CD4-positive, alpha-beta memory T cell (primary cell): ENCODE data around the gene SSR1. TPM values are rescaled to one million over a fixed set of nuclear protein-coding genes. Genes with fewer than 3 reads are reported as not detected.

Source experiments
- CTCF ChIA-PET: fragments of 350-600 bp; sonication (Branson Sonifier 250); formaldehyde crosslinking; loops from one replicate; lab custom pipeline; 2021; ENCODE audit warnings: inconsistent platforms; ENCODE audit not compliant: partially characterized antibody; lab: Charles Lee
- POLR2A ChIA-PET: fragments of 350-600 bp; sonication (Branson Sonifier 250); formaldehyde crosslinking; loops from one replicate; lab custom pipeline; 2021; ENCODE audit not compliant: partially characterized antibody; lab: Charles Lee
- DNase-seq, 5 donors: peaks; one replicate each; pipeline versions ENCODE4 v3.0.0 to v3.0.0-alpha.2; 2020 to 2022; ENCODE audit warnings: mixed read lengths in 1 of 5
- H3K27ac ChIP-seq: one replicate; pipeline ENCODE4 v1.7.0; 2013; ENCODE audit warnings: low read depth, low read length
- H3K27me3 ChIP-seq: 2 replicates; pipeline ENCODE4 v1.7.0; 2013; ENCODE audit warnings: mild to moderate bottlenecking, low read length, moderate library complexity; ENCODE audit not compliant: insufficient read depth
- H3K36me3 ChIP-seq: 2 replicates; pipeline ENCODE4 v1.7.0; 2013; ENCODE audit warnings: mild to moderate bottlenecking, low read length, moderate library complexity; ENCODE audit not compliant: insufficient read depth
- H3K4me1 ChIP-seq: 2 replicates; pipeline ENCODE4 v1.7.0; 2013; ENCODE audit warnings: mild to moderate bottlenecking, low read length, moderate library complexity; ENCODE audit not compliant: insufficient read depth
- H3K4me3 ChIP-seq, 2 donors: one replicate each; pipeline ENCODE4 v1.7.0; 2013; ENCODE audit warnings: low read length in 2 of 2, mild to moderate bottlenecking in 1 of 2
- H3K9me3 ChIP-seq, 2 donors: one replicate each; pipeline ENCODE4 v1.7.0; 2013; ENCODE audit warnings: low read length in 2 of 2, control low read depth in 1 of 2; ENCODE audit not compliant: control insufficient read depth in 1 of 2
- H3K27ac Mint-ChIP-seq, 7 donors: one replicate each; pipeline ENCODE4 v1.8.0; 2020 to 2021; ENCODE audit warnings: mixed read lengths in 7 of 7, mild to moderate bottlenecking in 6 of 7, inconsistent platforms in 3 of 7, moderate library complexity in 3 of 7
- H3K27me3 Mint-ChIP-seq, 2 donors: one replicate each; pipeline ENCODE4 v1.8.0; 2020 to 2021; ENCODE audit warnings: mixed read lengths in 2 of 2
- H3K36me3 Mint-ChIP-seq, 2 donors: one replicate each; pipeline ENCODE4 v1.8.0; 2020 to 2021; ENCODE audit warnings: mixed read lengths in 2 of 2, inconsistent platforms in 1 of 2, mild to moderate bottlenecking in 1 of 2
- H3K4me1 Mint-ChIP-seq, 4 donors: one replicate each; pipeline ENCODE4 v1.8.0; 2020 to 2021; ENCODE audit warnings: mixed read lengths in 4 of 4, mild to moderate bottlenecking in 1 of 4
- H3K4me3 Mint-ChIP-seq, 8 donors: one replicate each; pipeline ENCODE4 v1.8.0; 2020 to 2021; ENCODE audit warnings: mixed read lengths in 8 of 8, mild to moderate bottlenecking in 7 of 8, moderate library complexity in 6 of 8, inconsistent platforms in 3 of 8
- H3K9me3 Mint-ChIP-seq, 8 donors: one replicate each; pipeline ENCODE4 v1.8.0; 2020 to 2021; ENCODE audit warnings: mixed read lengths in 8 of 8, mild to moderate bottlenecking in 5 of 8, inconsistent platforms in 3 of 8, moderate library complexity in 1 of 8
- intact Hi-C: fragments of 100-400 bp; cut with micrococcal nuclease; formaldehyde crosslinking; loops from one replicate; pipeline ENCODE4 v1.15.1; 2023
- polyA plus RNA-seq, 2 donors: library from polyadenylated mRNA; unstranded; fragments of 300-500 nt; fragmentation: Illumina TruSeq; gene quantifications; one replicate each; pipeline ENCODE4 v1.2.3, GENCODE V29; 2021
- total RNA-seq, 2 experiments: library from RNA; stranded (reverse); gene quantifications; one replicate each; pipeline ENCODE4 v1.2.3, GENCODE V29; 2021

Gene SSR1
- total and polyA plus RNA-seq, 4 experiments from 2014 or later = 150 to 232 (median 168) TPM

- H3K36me3 Mint-ChIP-seq = peaks cover 45 to 61% of the 10 kb centered on the region in 2 donors
- H3K27ac ChIP-seq = no peak overlapping the region
- POLR2A ChIA-PET = no interaction called here
These were observed 77.2 kb downstream of the SSR1 start for GRCh38 chr6:7235712-7236305.

GRCh38 chr6:7234547-7234946 lies 78.5 kb downstream of the SSR1 start:
- peak overlapping the region in 1 of 7 donors; percentile 68 for H3K27ac Mint-ChIP-seq
- POLR2A ChIA-PET = no interaction called here
- no peaks in the 10 kb centered on the region for H3K4me1 ChIP-seq

More at GRCh38 chr6:7235712-7236305, 77.2 kb downstream of the SSR1 start:
- Mint-ChIP-seq H3K4me1 (peaks cover 6 to 11% (median 9%) of the 10 kb centered on the region in 4 donors), H3K27me3 (no peaks in the 10 kb centered on the region), H3K27ac (peak overlapping the region in 4 of 7 donors; percentile 0 to 75 (median 57)), H3K4me3 (no peak overlapping the region), H3K9me3 (no peaks in the 10 kb centered on the region)
- intact Hi-C loops = no loop called here
- peaks cover 38% of the 10 kb centered on the region for H3K36me3 ChIP-seq
- no peak overlapping the region for H3K4me3 ChIP-seq
- no peak for DNase-seq
- CTCF ChIA-PET = interaction anchor here (0.6 kb wide), 1 partner anchor 115 kb away, joined by 3 read pairs; no protein-coding TSS in a partner anchor
- no peaks in the 10 kb centered on the region for H3K4me1 ChIP-seq
- no peaks in the 10 kb centered on the region for H3K9me3 ChIP-seq
- H3K27me3 ChIP-seq = no peaks in the 10 kb centered on the region

GRCh38 chr6:7232351-7232750 lies 80.6 kb downstream of the SSR1 start:
- no peaks in the 10 kb centered on the region for H3K27me3 ChIP-seq
- ChIA-PET CTCF (interaction anchor here (1.7 kb wide), 1 partner anchor 43 kb away, joined by 3 read pairs; no protein-coding TSS in a partner anchor), POLR2A (no interaction called here)
- DNase-seq = no peak
- H3K36me3 ChIP-seq = peaks cover 52% of the 10 kb centered on the region
- Mint-ChIP-seq H3K4me3 (no peak overlapping the region), H3K27me3 (no peaks in the 10 kb centered on the region), H3K27ac (peak overlapping the region in 2 of 7 donors; percentile 37 to 79), H3K9me3 (no peaks in the 10 kb centered on the region), H3K4me1 (peaks cover 3 to 11% (median 8%) of the 10 kb centered on the region in 4 donors), H3K36me3 (peaks cover 64 to 71% of the 10 kb centered on the region in 2 donors)
- intact Hi-C loops = no loop called here
- H3K9me3 ChIP-seq = no peaks in the 10 kb centered on the region
- no peaks in the 10 kb centered on the region for H3K4me1 ChIP-seq
- no peak overlapping the region for H3K4me3 ChIP-seq
- H3K27ac ChIP-seq = no peak overlapping the region

More at GRCh38 chr6:7234547-7234946, 78.5 kb downstream of the SSR1 start:
- H3K4me3 ChIP-seq = no peak overlapping the region
- Mint-ChIP-seq H3K36me3 (peaks cover 48 to 59% of the 10 kb centered on the region in 2 donors), H3K9me3 (no peaks in the 10 kb centered on the region), H3K4me3 (no peak overlapping the region), H3K4me1 (peaks cover 6 to 9% (median 7%) of the 10 kb centered on the region in 4 donors), H3K27me3 (no peaks in the 10 kb centered on the region)
- no peak for DNase-seq
- CTCF ChIA-PET = interaction anchor here (0.8 to 1.3 kb wide), 2 partner anchors 9 to 10 kb away, joined by 3 to 10 read pairs; no protein-coding TSS in a partner anchor
- no peak overlapping the region for H3K27ac ChIP-seq
- no peaks in the 10 kb centered on the region for H3K9me3 ChIP-seq
- peaks cover 42% of the 10 kb centered on the region for H3K36me3 ChIP-seq
- intact Hi-C loops = no loop called here
- no peaks in the 10 kb centered on the region for H3K27me3 ChIP-seq

- intact Hi-C loops = no loop called here
- H3K9me3 Mint-ChIP-seq = no peaks in the 10 kb centered on the region
- no peak overlapping the region for H3K27ac ChIP-seq
- CTCF ChIA-PET = interaction anchor here (1.0 kb wide), 1 partner anchor 12 kb away, joined by 3 read pairs; no protein-coding TSS in a partner anchor
- H3K4me3 Mint-ChIP-seq = no peak overlapping the region
- no peak overlapping the region for H3K4me3 ChIP-seq
- no peak for DNase-seq
- peaks cover 55% of the 10 kb centered on the region for H3K36me3 ChIP-seq
- no peaks in the 10 kb centered on the region for H3K4me1 ChIP-seq
- POLR2A ChIA-PET = interaction anchor here (0.6 kb wide), 1 partner anchor 13 kb away, joined by 4 read pairs; no protein-coding TSS in a partner anchor
- peaks cover 66 to 74% of the 10 kb centered on the region in 2 donors for H3K36me3 Mint-ChIP-seq
- H3K4me1 Mint-ChIP-seq = peaks cover 3 to 11% (median 8%) of the 10 kb centered on the region in 4 donors
- peak overlapping the region in 1 of 7 donors; percentile 12 for H3K27ac Mint-ChIP-seq
- H3K9me3 ChIP-seq = no peaks in the 10 kb centered on the region
- H3K27me3 ChIP-seq = no peaks in the 10 kb centered on the region
- no peaks in the 10 kb centered on the region for H3K27me3 Mint-ChIP-seq
These were observed 81.9 kb downstream of the SSR1 start for GRCh38 chr6:7230956-7231713.

- no peak for DNase-seq
- Mint-ChIP-seq H3K27me3 (no peaks in the 10 kb centered on the region), H3K4me1 (peaks cover 3 to 11% (median 8%) of the 10 kb centered on the region in 4 donors), H3K4me3 (no peak overlapping the region), H3K27ac (no peak overlapping the region), H3K36me3 (peaks cover 67 to 74% of the 10 kb centered on the region in 2 donors), H3K9me3 (no peaks in the 10 kb centered on the region)
- ChIA-PET POLR2A (no interaction called here), CTCF (no interaction called here)
- H3K27ac ChIP-seq = no peak overlapping the region
- no peaks in the 10 kb centered on the region for H3K27me3 ChIP-seq
- peaks cover 54% of the 10 kb centered on the region for H3K36me3 ChIP-seq
- no peak overlapping the region for H3K4me3 ChIP-seq
- intact Hi-C loops = no loop called here
- H3K9me3 ChIP-seq = no peaks in the 10 kb centered on the region
- H3K4me1 ChIP-seq = no peaks in the 10 kb centered on the region
These were observed 82.7 kb downstream of the SSR1 start for GRCh38 chr6:7230327-7230691.

GRCh38 chr6:7229376-7230326 lies 83.3 kb downstream of the SSR1 start:
- intact Hi-C loops = no loop called here
- no peak overlapping the region for H3K27ac Mint-ChIP-seq
- no peak overlapping the region for H3K27ac ChIP-seq
- H3K4me3 ChIP-seq = no peak overlapping the region
- peaks cover 3 to 11% (median 8%) of the 10 kb centered on the region in 4 donors for H3K4me1 Mint-ChIP-seq
- H3K9me3 ChIP-seq = no peaks in the 10 kb centered on the region
- ChIA-PET POLR2A (interaction anchor here (1.0 kb wide), 1 partner anchor 148 kb away, joined by 3 read pairs; no protein-coding TSS in a partner anchor), CTCF (interaction anchor here (0.6 kb wide), 1 partner anchor 579 kb away, joined by 3 read pairs; no protein-coding TSS in a partner anchor)
- peaks cover 56% of the 10 kb centered on the region for H3K36me3 ChIP-seq
- no peak for DNase-seq
- no peaks in the 10 kb centered on the region for H3K4me1 ChIP-seq
- peaks cover 64 to 73% of the 10 kb centered on the region in 2 donors for H3K36me3 Mint-ChIP-seq
- H3K27me3 Mint-ChIP-seq = no peaks in the 10 kb centered on the region
- no peaks in the 10 kb centered on the region for H3K27me3 ChIP-seq
- H3K4me3 Mint-ChIP-seq = no peak overlapping the region
- no peaks in the 10 kb centered on the region for H3K9me3 Mint-ChIP-seq
